GM23248 (cell line): ENCODE measurements around the gene PTPN2.

ENCODE experiments used
- EZH2 ChIP-seq: fragments of 200-600 bp; sonication (generic); IDR thresholded peaks from 2 replicates; pipeline ENCODE4 v1.6.1; 2018; ENCODE audit warnings: antibody characterized with exemption, mild to moderate bottlenecking; ENCODE audit not compliant: insufficient read depth, poor library complexity, severe bottlenecking
- EZH2phosphoT487 ChIP-seq: fragments of 200-600 bp; sonication (generic); IDR thresholded peaks from 2 replicates; pipeline ENCODE4 v1.6.1; 2018; ENCODE audit warnings: antibody characterized with exemption, moderate library complexity, mild to moderate bottlenecking, low read depth; ENCODE audit not compliant: insufficient read depth

- no peak for TF ChIP-seq EZH2phosphoT487
- no peak for TF ChIP-seq EZH2
Observed at GRCh38 chr18:12819841-12820240, 64.2 kb downstream of the PTPN2 start.
